CD8-positive, alpha-beta memory T cell (primary cell): Measurements from ENCODE around the gene SLC24A3. TPM values are rescaled to one million over a fixed set of nuclear protein-coding genes. Genes with fewer than 3 reads are reported as not detected.

ENCODE experiments used
- CTCF ChIA-PET: fragments of 350-600 bp; sonication (Branson Sonifier 250); formaldehyde crosslinking; loops from one replicate; lab custom pipeline; 2021; ENCODE audit warnings: antibody characterized with exemption; lab: Charles Lee
- POLR2A ChIA-PET: fragments of 350-600 bp; sonication (Branson Sonifier 250); formaldehyde crosslinking; loops from one replicate; lab custom pipeline; 2021; ENCODE audit warnings: antibody characterized with exemption; lab: Charles Lee
- DNase-seq, 5 donors: peaks; one replicate each; pipeline versions ENCODE4 v3.0.0 to v3.0.0-alpha.2; 2020 to 2022; ENCODE audit warnings: mixed read lengths in 1 of 5
- H3K27ac ChIP-seq: one replicate; pipeline ENCODE4 v1.7.0; 2013; ENCODE audit warnings: low read depth, mild to moderate bottlenecking, low read length, moderate library complexity
- H3K27me3 ChIP-seq: 2 replicates; pipeline ENCODE4 v1.7.0; 2013; ENCODE audit warnings: low read length, mild to moderate bottlenecking; ENCODE audit not compliant: insufficient read depth, poor library complexity, severe bottlenecking
- H3K36me3 ChIP-seq: 2 replicates; pipeline ENCODE4 v1.7.0; 2013; ENCODE audit warnings: mild to moderate bottlenecking, low read length, moderate library complexity; ENCODE audit not compliant: insufficient read depth
- H3K4me1 ChIP-seq: 2 replicates; pipeline ENCODE4 v1.7.0; 2013; ENCODE audit warnings: mild to moderate bottlenecking, low read length, moderate library complexity; ENCODE audit not compliant: insufficient read depth
- H3K4me3 ChIP-seq: 2 replicates; pipeline ENCODE4 v1.7.0; 2013; ENCODE audit warnings: mild to moderate bottlenecking, low read length
- H3K9me3 ChIP-seq: 2 replicates; pipeline ENCODE4 v1.7.0; 2013; ENCODE audit warnings: mild to moderate bottlenecking, low read length
- H3K27ac Mint-ChIP-seq, 8 donors: one replicate each; pipeline ENCODE4 v1.8.0; 2020 to 2021; ENCODE audit warnings: mixed read lengths in 8 of 8, mild to moderate bottlenecking in 6 of 8, inconsistent platforms in 3 of 8, moderate library complexity in 3 of 8
- H3K27me3 Mint-ChIP-seq, 2 donors: one replicate each; pipeline ENCODE4 v1.8.0; 2020 to 2021; ENCODE audit warnings: mixed read lengths in 2 of 2, mild to moderate bottlenecking in 1 of 2, moderate library complexity in 1 of 2
- H3K36me3 Mint-ChIP-seq, 3 donors: one replicate each; pipeline ENCODE4 v1.8.0; 2020 to 2021; ENCODE audit warnings: mixed read lengths in 3 of 3, inconsistent platforms in 1 of 3, mild to moderate bottlenecking in 1 of 3
- H3K4me1 Mint-ChIP-seq, 3 donors: one replicate each; pipeline ENCODE4 v1.8.0; 2020 to 2021; ENCODE audit warnings: mixed read lengths in 3 of 3, inconsistent platforms in 1 of 3, mild to moderate bottlenecking in 1 of 3
- H3K4me3 Mint-ChIP-seq, 7 donors: one replicate each; pipeline ENCODE4 v1.8.0; 2020 to 2021; ENCODE audit warnings: mixed read lengths in 7 of 7, mild to moderate bottlenecking in 6 of 7, moderate library complexity in 4 of 7, inconsistent platforms in 2 of 7
- H3K9me3 Mint-ChIP-seq, 5 donors: one replicate each; pipeline ENCODE4 v1.8.0; 2020 to 2022; ENCODE audit warnings: mixed read lengths in 5 of 5, mild to moderate bottlenecking in 3 of 5, moderate library complexity in 2 of 5, inconsistent platforms in 1 of 5
- polyA plus RNA-seq: library from polyadenylated mRNA; unstranded; fragments of 300-500 nt; fragmentation: Illumina TruSeq; gene quantifications from one replicate; pipeline ENCODE4 v1.2.3, GENCODE V29; 2021
- total RNA-seq, 2 experiments: library from RNA; stranded (reverse); gene quantifications; one replicate each; pipeline ENCODE4 v1.2.3, GENCODE V29; 2021

Gene SLC24A3
- total and polyA plus RNA-seq, 3 experiments from 2014 or later: not detected

DNA sequence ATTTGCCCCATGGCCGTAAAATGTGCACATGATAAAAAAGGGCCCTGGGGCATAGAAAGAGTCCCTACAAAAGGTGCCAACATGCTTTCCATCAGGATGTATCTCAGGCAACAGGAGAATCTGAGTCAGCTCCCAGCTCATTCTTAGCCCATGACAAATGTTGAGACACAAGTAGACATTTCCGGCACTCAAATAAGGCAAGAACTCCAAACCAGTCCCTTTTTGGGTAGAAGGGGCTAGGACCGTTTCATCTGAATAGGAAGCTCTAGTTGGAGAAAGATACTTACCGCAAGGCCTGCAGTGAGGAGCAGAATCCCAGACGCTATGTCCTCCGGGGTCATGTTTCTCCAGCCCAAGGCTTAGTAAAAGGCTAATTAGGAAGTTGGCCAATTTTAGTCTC lies 284.6 kb downstream of the SLC24A3 start:
- Histone ChIP-seq H3K27me3 (no peaks in the 10 kb centered on the region), H3K36me3 (no peaks in the 10 kb centered on the region), H3K9me3 (no peaks in the 10 kb centered on the region), H3K4me1 (no peaks in the 10 kb centered on the region), H3K27ac (no peak overlapping the region), H3K4me3 (no peak overlapping the region)
- ChIA-PET CTCF (no interaction called here), POLR2A (no interaction called here)
- Mint-ChIP-seq H3K36me3 (no peaks in the 10 kb centered on the region), H3K4me3 (no peak overlapping the region), H3K4me1 (peaks cover 0 to 3% (median 0%) of the 10 kb centered on the region in 3 donors), H3K9me3 (no peaks in the 10 kb centered on the region), H3K27me3 (peaks cover 0 to 3% of the 10 kb centered on the region in 2 donors), H3K27ac (no peak overlapping the region)
- DNase-seq: no peak

DNA sequence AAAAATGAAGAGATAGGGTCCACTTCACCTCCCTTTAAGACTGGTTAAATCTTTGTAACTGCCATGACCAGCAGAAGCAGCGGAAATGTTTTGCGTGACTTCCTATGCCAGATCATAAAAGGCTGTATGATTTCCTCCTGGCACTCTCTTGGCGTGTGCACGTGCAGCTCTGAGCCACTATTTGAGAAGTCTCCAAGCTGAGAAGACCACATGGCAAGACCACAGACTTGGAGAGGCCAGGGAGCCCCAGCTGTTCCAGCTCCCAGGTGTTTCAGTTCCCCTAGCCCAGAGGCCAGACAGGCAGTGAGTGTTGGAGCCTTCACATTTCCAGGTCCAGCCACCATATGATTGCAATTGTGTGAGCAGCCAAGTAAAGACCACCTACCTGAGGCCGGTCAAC lies 286.3 kb downstream of the SLC24A3 start:
- POLR2A ChIA-PET: no interaction called here
- no peak for DNase-seq
- no peak overlapping the region for H3K4me3 Mint-ChIP-seq
- no peaks in the 10 kb centered on the region for H3K4me1 ChIP-seq
- H3K9me3 Mint-ChIP-seq: no peaks in the 10 kb centered on the region
- peaks cover 0 to 3% (median 0%) of the 10 kb centered on the region in 3 donors for H3K4me1 Mint-ChIP-seq
- H3K36me3 ChIP-seq: no peaks in the 10 kb centered on the region
- no peak overlapping the region for H3K27ac Mint-ChIP-seq
- CTCF ChIA-PET: no interaction called here
- no peaks in the 10 kb centered on the region for H3K9me3 ChIP-seq
- H3K27ac ChIP-seq: no peak overlapping the region
- no peaks in the 10 kb centered on the region for H3K36me3 Mint-ChIP-seq
- peaks cover 0 to 3% of the 10 kb centered on the region in 2 donors for H3K27me3 Mint-ChIP-seq
- H3K4me3 ChIP-seq: no peak overlapping the region
- H3K27me3 ChIP-seq: no peaks in the 10 kb centered on the region

DNA sequence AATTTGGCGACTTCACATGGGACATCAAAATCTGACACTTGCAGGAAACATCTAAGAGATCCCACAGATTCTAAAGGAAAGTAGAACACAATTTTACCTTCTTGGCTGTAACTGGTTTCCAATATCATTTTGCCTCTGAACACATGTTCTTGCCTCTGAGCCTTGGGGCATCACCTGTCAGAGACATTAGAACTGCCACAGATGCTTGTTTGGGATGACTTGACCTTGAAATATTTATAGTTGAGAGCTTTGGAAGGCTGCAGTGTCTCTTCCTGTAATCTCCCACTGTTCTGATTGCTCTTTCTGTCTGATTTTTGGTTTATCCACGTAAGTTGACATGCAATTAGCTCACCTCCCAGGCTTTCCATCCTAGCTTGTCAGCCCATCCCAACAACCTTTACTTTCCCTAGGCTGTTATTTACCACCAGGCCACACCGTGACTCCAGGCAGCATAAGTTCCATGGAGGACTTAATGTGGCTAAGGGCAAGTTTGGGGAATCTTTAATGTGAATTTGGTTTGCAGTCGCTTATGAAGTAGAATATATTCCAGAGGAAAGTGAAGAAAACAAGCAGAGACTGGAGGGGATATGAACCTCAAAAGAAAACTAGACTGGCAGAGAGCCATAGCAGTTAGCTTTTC lies 289.2 kb downstream of the SLC24A3 start:
- Mint-ChIP-seq H3K36me3 (no peaks in the 10 kb centered on the region), H3K9me3 (no peaks in the 10 kb centered on the region), H3K27ac (no peak overlapping the region), H3K4me1 (peaks cover 0 to 3% (median 0%) of the 10 kb centered on the region in 3 donors), H3K27me3 (peaks cover 0 to 3% of the 10 kb centered on the region in 2 donors), H3K4me3 (no peak overlapping the region)
- CTCF ChIA-PET: no interaction called here
- no peaks in the 10 kb centered on the region for H3K9me3 ChIP-seq
- no peaks in the 10 kb centered on the region for H3K36me3 ChIP-seq
- H3K4me3 ChIP-seq: no peak overlapping the region
- H3K4me1 ChIP-seq: no peaks in the 10 kb centered on the region
- no peaks in the 10 kb centered on the region for H3K27me3 ChIP-seq
- no peak for DNase-seq
- no peak overlapping the region for H3K27ac ChIP-seq
- POLR2A ChIA-PET: no interaction called here

DNA sequence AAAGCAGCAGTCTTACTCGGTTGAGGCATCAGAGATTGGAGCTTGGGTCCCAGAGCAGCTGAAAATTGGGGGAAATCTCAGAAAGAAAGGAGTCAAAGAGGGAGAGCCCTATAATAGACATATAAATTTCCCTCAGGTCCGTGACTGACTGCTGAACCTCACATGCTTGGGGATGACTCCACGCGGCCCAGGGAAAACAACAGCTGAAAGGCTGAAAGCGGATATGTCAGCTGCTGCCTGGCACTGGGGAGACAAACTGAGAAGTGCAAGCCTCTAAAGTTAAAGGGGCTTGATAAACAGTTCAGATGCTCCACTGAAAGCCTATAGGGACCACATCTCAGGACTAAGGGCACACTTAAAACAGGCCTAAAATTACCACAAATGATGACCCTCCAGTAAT lies 289.7 kb downstream of the SLC24A3 start:
- Histone ChIP-seq H3K4me1 (no peaks in the 10 kb centered on the region), H3K4me3 (no peak overlapping the region), H3K36me3 (no peaks in the 10 kb centered on the region), H3K9me3 (no peaks in the 10 kb centered on the region), H3K27ac (no peak overlapping the region), H3K27me3 (no peaks in the 10 kb centered on the region)
- ChIA-PET CTCF (no interaction called here), POLR2A (no interaction called here)
- no peak overlapping the region for H3K27ac Mint-ChIP-seq
- H3K4me1 Mint-ChIP-seq: peaks cover 0 to 3% (median 0%) of the 10 kb centered on the region in 3 donors
- H3K27me3 Mint-ChIP-seq: peaks cover 0 to 3% of the 10 kb centered on the region in 2 donors
- no peaks in the 10 kb centered on the region for H3K36me3 Mint-ChIP-seq
- H3K4me3 Mint-ChIP-seq: no peak overlapping the region
- H3K9me3 Mint-ChIP-seq: no peaks in the 10 kb centered on the region
- DNase-seq: no peak

DNA sequence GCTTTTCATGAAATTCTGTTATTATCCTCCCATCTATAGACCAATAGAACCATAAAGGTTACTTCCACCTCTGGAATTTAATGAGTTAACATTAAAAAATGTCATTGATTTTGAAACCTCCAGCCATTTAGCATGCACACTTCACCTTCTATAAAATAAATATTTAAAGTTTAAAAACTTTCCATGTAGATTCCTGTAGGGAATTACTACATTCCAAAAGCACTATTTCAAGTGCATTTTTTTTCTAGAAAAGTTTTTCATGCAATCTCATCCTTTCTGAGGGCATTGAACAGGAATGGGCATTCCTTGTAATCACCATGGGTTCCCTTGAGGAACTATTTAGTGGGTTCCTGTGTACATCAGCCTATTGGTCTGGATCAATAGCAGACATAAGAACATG lies 291.8 kb downstream of the SLC24A3 start:
- H3K36me3 ChIP-seq: no peaks in the 10 kb centered on the region
- Mint-ChIP-seq H3K27me3 (no peaks in the 10 kb centered on the region), H3K27ac (no peak overlapping the region), H3K4me3 (no peak overlapping the region), H3K4me1 (no peaks in the 10 kb centered on the region), H3K9me3 (no peaks in the 10 kb centered on the region), H3K36me3 (no peaks in the 10 kb centered on the region)
- no peak overlapping the region for H3K4me3 ChIP-seq
- POLR2A ChIA-PET: no interaction called here
- CTCF ChIA-PET: no interaction called here
- no peaks in the 10 kb centered on the region for H3K4me1 ChIP-seq
- no peaks in the 10 kb centered on the region for H3K27me3 ChIP-seq
- H3K27ac ChIP-seq: no peak overlapping the region
- no peak for DNase-seq
- no peaks in the 10 kb centered on the region for H3K9me3 ChIP-seq

DNA sequence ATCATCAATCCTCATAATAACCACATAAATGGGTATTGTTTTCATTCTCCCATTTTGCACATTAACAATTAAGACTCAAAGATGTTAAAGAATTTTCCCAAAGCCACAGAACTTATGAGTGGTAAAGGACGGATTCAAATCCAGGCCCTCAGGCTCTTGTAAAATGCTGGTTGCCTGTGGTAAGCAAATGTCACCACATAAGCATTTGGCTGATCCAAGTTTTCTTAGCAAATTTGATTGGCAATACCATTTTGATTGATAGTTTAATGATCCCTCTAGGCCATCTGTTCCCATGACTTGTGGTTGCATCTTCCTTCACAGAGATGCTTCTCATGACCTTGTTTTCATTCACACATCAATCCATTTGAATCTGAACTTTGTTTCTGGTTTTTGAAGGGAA lies 293.6 kb downstream of the SLC24A3 start:
- Histone ChIP-seq H3K4me3 (no peak overlapping the region), H3K27me3 (no peaks in the 10 kb centered on the region), H3K36me3 (no peaks in the 10 kb centered on the region), H3K9me3 (no peaks in the 10 kb centered on the region), H3K27ac (no peak overlapping the region), H3K4me1 (no peaks in the 10 kb centered on the region)
- DNase-seq: no peak
- H3K36me3 Mint-ChIP-seq: no peaks in the 10 kb centered on the region
- H3K27me3 Mint-ChIP-seq: no peaks in the 10 kb centered on the region
- H3K27ac Mint-ChIP-seq: no peak overlapping the region
- POLR2A ChIA-PET: no interaction called here
- no peaks in the 10 kb centered on the region for H3K9me3 Mint-ChIP-seq
- no peaks in the 10 kb centered on the region for H3K4me1 Mint-ChIP-seq
- H3K4me3 Mint-ChIP-seq: no peak overlapping the region
- CTCF ChIA-PET: no interaction called here

DNA sequence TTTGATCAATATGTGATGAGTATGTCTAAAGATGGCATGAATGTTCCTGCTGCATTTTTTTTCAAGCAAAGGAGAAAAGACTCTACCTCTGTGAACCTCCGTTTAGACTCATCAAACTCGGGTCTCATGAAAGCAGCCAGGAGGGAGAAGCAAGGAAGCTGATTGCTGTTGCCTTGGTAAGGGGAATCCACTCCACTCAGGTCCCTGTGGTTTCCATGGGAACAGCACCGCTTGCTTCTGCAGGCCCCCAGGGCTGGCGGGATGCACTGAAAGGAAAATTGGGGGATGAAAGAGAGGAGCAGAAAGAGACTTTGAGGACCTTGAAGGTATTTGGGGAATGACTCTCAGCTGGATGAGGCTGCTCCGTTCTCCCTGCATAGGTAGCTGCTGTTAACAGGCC lies 296.0 kb downstream of the SLC24A3 start:
- no peak overlapping the region for H3K4me3 Mint-ChIP-seq

DNA sequence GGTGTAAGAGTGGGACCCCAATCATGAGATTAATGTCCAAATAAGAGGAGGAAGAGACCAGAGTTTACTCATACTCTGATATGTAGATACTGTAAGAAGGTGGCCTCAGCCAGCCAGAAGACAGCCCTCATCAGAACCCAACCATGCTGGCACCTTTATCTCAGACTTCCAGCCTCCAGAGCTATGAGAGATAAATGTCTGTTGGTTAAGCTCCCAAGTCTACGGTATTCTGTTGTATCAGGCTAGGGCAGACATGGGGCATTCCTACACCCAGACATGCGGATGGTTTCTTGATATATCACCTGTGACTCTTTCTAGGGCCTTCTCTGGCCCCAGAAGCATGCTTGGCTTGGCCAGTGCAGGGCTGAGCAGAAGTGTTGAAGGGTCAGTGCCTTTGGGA lies 298.2 kb downstream of the SLC24A3 start:
- no peaks in the 10 kb centered on the region for H3K4me1 Mint-ChIP-seq
- Histone ChIP-seq H3K9me3 (no peaks in the 10 kb centered on the region), H3K4me3 (no peak overlapping the region), H3K27ac (no peak overlapping the region), H3K4me1 (no peaks in the 10 kb centered on the region), H3K36me3 (no peaks in the 10 kb centered on the region), H3K27me3 (no peaks in the 10 kb centered on the region)
- H3K27me3 Mint-ChIP-seq: peaks cover 0 to 3% of the 10 kb centered on the region in 2 donors
- H3K27ac Mint-ChIP-seq: no peak overlapping the region
- H3K9me3 Mint-ChIP-seq: no peaks in the 10 kb centered on the region
- DNase-seq: no peak
- H3K4me3 Mint-ChIP-seq: no peak overlapping the region
- ChIA-PET CTCF (no interaction called here), POLR2A (no interaction called here)
- no peaks in the 10 kb centered on the region for H3K36me3 Mint-ChIP-seq

More for the DNA sequence above, 296.0 kb downstream of the SLC24A3 start:
- ChIA-PET CTCF (no interaction called here), POLR2A (no interaction called here)
- H3K36me3 ChIP-seq: no peaks in the 10 kb centered on the region
- H3K4me3 ChIP-seq: no peak overlapping the region
- H3K27ac Mint-ChIP-seq: no peak overlapping the region
- H3K9me3 ChIP-seq: no peaks in the 10 kb centered on the region
- H3K9me3 Mint-ChIP-seq: no peaks in the 10 kb centered on the region
- no peak overlapping the region for H3K27ac ChIP-seq
- no peaks in the 10 kb centered on the region for H3K4me1 Mint-ChIP-seq
- H3K27me3 ChIP-seq: no peaks in the 10 kb centered on the region
- no peak for DNase-seq
- H3K4me1 ChIP-seq: no peaks in the 10 kb centered on the region
- no peaks in the 10 kb centered on the region for H3K36me3 Mint-ChIP-seq
- H3K27me3 Mint-ChIP-seq: no peaks in the 10 kb centered on the region
